ENCODE data around the gene CNNM1. TPM values are rescaled to one million over a fixed set of nuclear protein-coding genes. Genes with fewer than 3 reads are reported as not detected.

The CNNM1 gene
- total RNA-seq, 2 donors from 2014 or later: 1.3 to 1.6 TPM

GRCh38 chr10:99339563-99340047 lies 10.4 kb downstream of the CNNM1 start:
- Histone ChIP-seq H3K4me3 (no peak overlapping the region), H3K9me3 (no peaks in the 10 kb centered on the region), H3K27ac (no peak overlapping the region), H3K36me3 (replicated peaks in 1 of 2; ENCODE audit: insufficient read depth in 1 of 2, low read depth in 2 of 2) (no peaks in the 10 kb centered on the region), H3K27me3 (no peaks in the 10 kb centered on the region), H3K4me1 (no peaks in the 10 kb centered on the region)
- DNase-seq: no peak
- intact Hi-C loops (cut with DNase I): no loop called here
- no peak for ATAC-seq
- WGBS, 2 donors: 81 to 84% methylated on average over 2 to 3 of the region's 3 CpGs
- no peak for TF ChIP-seq CTCF (IDR thresholded peaks at IDR 0.05)
- TF ChIP-seq POLR2A (IDR thresholded peaks at IDR 0.05): no peak

GRCh38 chr10:99340650-99341049 lies 11.5 kb downstream of the CNNM1 start:
- ATAC-seq (no peak), DNase-seq (no peak)
- no peak for TF ChIP-seq POLR2A (IDR thresholded peaks at IDR 0.05)
- no peak for TF ChIP-seq CTCF (IDR thresholded peaks at IDR 0.05)
- Histone ChIP-seq H3K9me3 (no peaks in the 10 kb centered on the region), H3K27ac (no peak overlapping the region), H3K4me1 (no peaks in the 10 kb centered on the region), H3K36me3 (replicated peaks in 1 of 2; ENCODE audit: insufficient read depth in 1 of 2, low read depth in 2 of 2) (no peaks in the 10 kb centered on the region), H3K27me3 (no peaks in the 10 kb centered on the region), H3K4me3 (no peak overlapping the region)
- WGBS, 2 donors: 86 to 88% methylated on average over 3 of the region's 3 CpGs
- intact Hi-C loops (cut with DNase I): no loop called here

- intact Hi-C loops (cut with DNase I): no loop called here
- ATAC-seq (no peak), DNase-seq (no peak)
- H3K36me3 ChIP-seq (replicated peaks in 1 of 2; ENCODE audit: insufficient read depth in 1 of 2, low read depth in 2 of 2): no peaks in the 10 kb centered on the region
- 67 to 68% methylated on average over 3 of the region's 3 CpGs for whole genome bisulfite sequencing, 2 donors
- H3K4me3 ChIP-seq: no peak overlapping the region
- H3K4me1 ChIP-seq: no peaks in the 10 kb centered on the region
- no peaks in the 10 kb centered on the region for H3K27me3 ChIP-seq
- TF ChIP-seq POLR2A (IDR thresholded peaks at IDR 0.05) (no peak), CTCF (IDR thresholded peaks at IDR 0.05) (no peak)
- no peak overlapping the region for H3K27ac ChIP-seq
- no peaks in the 10 kb centered on the region for H3K9me3 ChIP-seq
Measured at GRCh38 chr10:99341248-99341647, 12.1 kb downstream of the CNNM1 start.

- H3K36me3 ChIP-seq (replicated peaks in 1 of 2; ENCODE audit: insufficient read depth in 1 of 2, low read depth in 2 of 2): no peaks in the 10 kb centered on the region
- WGBS, 2 donors: 60 to 73% methylated on average over 3 of the region's 3 CpGs
- intact Hi-C loops (cut with DNase I): no loop called here
Measured at GRCh38 chr10:99341860-99342490, 12.8 kb downstream of the CNNM1 start.

More at GRCh38 chr10:99341860-99342490, 12.8 kb downstream of the CNNM1 start:
- TF ChIP-seq CTCF (IDR thresholded peaks at IDR 0.05) (no peak), POLR2A (IDR thresholded peaks at IDR 0.05) (peak in 1 of 3 donors; percentile 8)
- Histone ChIP-seq H3K4me3 (no peak overlapping the region), H3K27me3 (no peaks in the 10 kb centered on the region), H3K4me1 (no peaks in the 10 kb centered on the region), H3K27ac (no peak overlapping the region), H3K9me3 (no peaks in the 10 kb centered on the region)
- ATAC-seq (peak; percentile 40), DNase-seq (no peak)
